Hepatocyte (in vitro differentiated cells): Measurements from ENCODE around the gene CRTC2. TPM values are rescaled to one million over a fixed set of nuclear protein-coding genes. Genes with fewer than 3 reads are reported as not detected.

Experiments
- DNase-seq: peaks from one replicate; pipeline ENCODE4 v3.0.0-alpha.2; 2016; ENCODE audit warnings: low spot score
- H2AFZ ChIP-seq: fragments of 200-600 bp; sonication (generic); 2 replicates; pipeline ENCODE4 v1.6.0; 2016; ENCODE audit warnings: antibody characterized with exemption, mild to moderate bottlenecking
- H3K27ac ChIP-seq: fragments of 200-600 bp; sonication (generic); 2 replicates; pipeline ENCODE4 v1.5.1; 2016; ENCODE audit warnings: mild to moderate bottlenecking
- H3K27me3 ChIP-seq: fragments of 200-600 bp; sonication (generic); 2 replicates; pipeline ENCODE4 v1.6.1; 2016
- H3K36me3 ChIP-seq: fragments of 200-600 bp; sonication (generic); replicated peaks from 2 replicates; pipeline ENCODE4 v1.5.1; 2016; ENCODE audit warnings: low read depth; ENCODE audit not compliant: insufficient read depth
- H3K4me1 ChIP-seq: fragments of 200-600 bp; sonication (generic); 2 replicates; pipeline ENCODE4 v1.5.1; 2016; ENCODE audit warnings: mild to moderate bottlenecking, moderate library complexity; ENCODE audit not compliant: insufficient read depth
- H3K4me2 ChIP-seq: fragments of 200-600 bp; sonication (generic); 2 replicates; pipeline ENCODE4 v1.6.0; 2016
- H3K4me3 ChIP-seq: fragments of 200-600 bp; sonication (generic); 2 replicates; pipeline ENCODE4 v1.5.1; 2016; ENCODE audit warnings: mild to moderate bottlenecking
- H3K79me2 ChIP-seq: fragments of 200-600 bp; sonication (generic); 2 replicates; pipeline ENCODE4 v1.6.0; 2017; ENCODE audit warnings: mild to moderate bottlenecking
- H3K9me2 ChIP-seq: fragments of 200-600 bp; sonication (generic); replicated peaks from 2 replicates; pipeline ENCODE4 v1.6.0; 2017; ENCODE audit warnings: mild to moderate bottlenecking; ENCODE audit not compliant: insufficient read depth
- H3K9me3 ChIP-seq: fragments of 200-600 bp; sonication (generic); 2 replicates; pipeline ENCODE4 v1.5.1; 2016; ENCODE audit warnings: low read depth, mild to moderate bottlenecking
- H4K20me1 ChIP-seq: fragments of 200-600 bp; sonication (generic); 2 replicates; pipeline ENCODE4 v1.6.0; 2016; ENCODE audit warnings: mild to moderate bottlenecking; ENCODE audit not compliant: insufficient read depth, poor library complexity, severe bottlenecking
- EZH2 ChIP-seq: fragments of 200-600 bp; sonication (generic); IDR thresholded peaks from 2 replicates; pipeline ENCODE4 v1.6.1; 2016; ENCODE audit warnings: antibody characterized with exemption, mild to moderate bottlenecking, borderline replicate concordance
- EZH2phosphoT487 ChIP-seq: fragments of 200-600 bp; sonication (generic); IDR thresholded peaks from one replicate; pipeline ENCODE4 v1.6.1; 2018; ENCODE audit warnings: antibody characterized with exemption, mild to moderate bottlenecking, low read depth, moderate library complexity; ENCODE audit not compliant: unreplicated experiment, severe bottlenecking
- WGBS: methylation state at CpG from one replicate; pipeline ENCODE4 v1.1.6; 2016; ENCODE audit warnings: low lambda C conversion rate; ENCODE audit errors: missing lambda C conversion rate; 5-methylcytosine and 5-hydroxymethylcytosine counted together
- polyA plus RNA-seq: library from polyadenylated mRNA; unstranded; fragments of >200 nt; fragmentation: Nextera tagmentation; extraction: Ambion mirVana; gene quantifications from 2 replicates; pipeline ENCODE4 v1.2.1, GENCODE V29; 2016
- total RNA-seq: library from RNA; depleted of rRNA; stranded (reverse); fragments of >200 nt; gene quantifications from 2 replicates; pipeline ENCODE4 v1.2.3, GENCODE V29; 2014
- TF ChIP-seq, protein P1 (sequence below): fragments of 200-600 bp; sonication (generic); IDR thresholded peaks from 2 replicates; pipeline ENCODE4 v1.5.1; 2016; ENCODE audit warnings: antibody characterized with exemption, mild to moderate bottlenecking; ENCODE audit not compliant: poor library complexity

CRTC2 gene
- total and polyA plus RNA-seq, 2 experiments from 2014 or later, result 10.5 to 28.0 TPM

DNA sequence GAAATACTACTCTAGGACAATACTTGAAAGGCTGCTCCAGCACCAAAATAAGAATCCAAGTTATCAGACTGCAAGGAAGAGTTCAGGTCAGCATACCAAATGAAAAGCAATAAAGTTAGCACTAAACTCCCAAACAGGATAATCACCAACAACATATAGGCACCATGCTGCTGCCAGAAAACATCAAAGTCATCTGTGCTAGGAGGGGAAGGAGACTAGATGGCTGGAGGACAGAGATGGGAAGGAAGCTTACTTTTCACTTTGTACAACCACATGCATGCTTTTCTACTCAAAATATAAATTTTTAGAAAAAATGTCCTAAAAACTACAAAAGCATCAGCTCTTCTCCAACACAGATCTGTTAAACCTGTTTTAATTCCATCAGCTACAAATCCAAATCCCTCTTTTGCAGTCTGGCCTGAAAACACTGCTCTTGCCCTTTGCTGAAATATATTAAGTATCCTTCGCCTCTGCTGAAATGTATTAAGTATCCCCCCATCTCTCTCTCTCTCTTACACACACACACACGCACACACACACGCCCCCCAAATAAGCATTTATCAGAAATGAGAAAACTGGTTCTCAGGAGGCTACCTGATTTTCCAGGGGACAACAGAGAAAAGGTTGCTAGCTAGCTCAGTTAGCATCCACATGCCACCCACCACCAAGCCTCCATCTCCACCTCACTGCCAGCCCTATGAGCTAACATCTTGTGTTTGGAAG lies 37.2 kb downstream of the CRTC2 start:
- peaks cover 60% of the 10 kb centered on the region for H3K79me2 ChIP-seq
- no peaks in the 10 kb centered on the region for H3K36me3 ChIP-seq
- no peak for DNase-seq
- WGBS, result 34% methylated on average over 3 of the region's 3 CpGs
- no peaks in the 10 kb centered on the region for H3K9me2 ChIP-seq
- H3K27me3 ChIP-seq, result no peaks in the 10 kb centered on the region
- peak overlapping the region; percentile 51 for H3K4me3 ChIP-seq
- TF ChIP-seq EZH2phosphoT487 (no peak), EZH2 (no peak)
- TF ChIP-seq, protein P1, sequence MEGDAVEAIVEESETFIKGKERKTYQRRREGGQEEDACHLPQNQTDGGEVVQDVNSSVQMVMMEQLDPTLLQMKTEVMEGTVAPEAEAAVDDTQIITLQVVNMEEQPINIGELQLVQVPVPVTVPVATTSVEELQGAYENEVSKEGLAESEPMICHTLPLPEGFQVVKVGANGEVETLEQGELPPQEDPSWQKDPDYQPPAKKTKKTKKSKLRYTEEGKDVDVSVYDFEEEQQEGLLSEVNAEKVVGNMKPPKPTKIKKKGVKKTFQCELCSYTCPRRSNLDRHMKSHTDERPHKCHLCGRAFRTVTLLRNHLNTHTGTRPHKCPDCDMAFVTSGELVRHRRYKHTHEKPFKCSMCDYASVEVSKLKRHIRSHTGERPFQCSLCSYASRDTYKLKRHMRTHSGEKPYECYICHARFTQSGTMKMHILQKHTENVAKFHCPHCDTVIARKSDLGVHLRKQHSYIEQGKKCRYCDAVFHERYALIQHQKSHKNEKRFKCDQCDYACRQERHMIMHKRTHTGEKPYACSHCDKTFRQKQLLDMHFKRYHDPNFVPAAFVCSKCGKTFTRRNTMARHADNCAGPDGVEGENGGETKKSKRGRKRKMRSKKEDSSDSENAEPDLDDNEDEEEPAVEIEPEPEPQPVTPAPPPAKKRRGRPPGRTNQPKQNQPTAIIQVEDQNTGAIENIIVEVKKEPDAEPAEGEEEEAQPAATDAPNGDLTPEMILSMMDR, result no peak
- H3K4me2 ChIP-seq, result peak overlapping the region; percentile 89
- peaks cover 59% of the 10 kb centered on the region for H4K20me1 ChIP-seq
- no peak overlapping the region for H2AFZ ChIP-seq
- H3K4me1 ChIP-seq, result peaks cover 24% of the 10 kb centered on the region
- no peaks in the 10 kb centered on the region for H3K9me3 ChIP-seq
- peak overlapping the region; percentile 94 for H3K27ac ChIP-seq

DNA sequence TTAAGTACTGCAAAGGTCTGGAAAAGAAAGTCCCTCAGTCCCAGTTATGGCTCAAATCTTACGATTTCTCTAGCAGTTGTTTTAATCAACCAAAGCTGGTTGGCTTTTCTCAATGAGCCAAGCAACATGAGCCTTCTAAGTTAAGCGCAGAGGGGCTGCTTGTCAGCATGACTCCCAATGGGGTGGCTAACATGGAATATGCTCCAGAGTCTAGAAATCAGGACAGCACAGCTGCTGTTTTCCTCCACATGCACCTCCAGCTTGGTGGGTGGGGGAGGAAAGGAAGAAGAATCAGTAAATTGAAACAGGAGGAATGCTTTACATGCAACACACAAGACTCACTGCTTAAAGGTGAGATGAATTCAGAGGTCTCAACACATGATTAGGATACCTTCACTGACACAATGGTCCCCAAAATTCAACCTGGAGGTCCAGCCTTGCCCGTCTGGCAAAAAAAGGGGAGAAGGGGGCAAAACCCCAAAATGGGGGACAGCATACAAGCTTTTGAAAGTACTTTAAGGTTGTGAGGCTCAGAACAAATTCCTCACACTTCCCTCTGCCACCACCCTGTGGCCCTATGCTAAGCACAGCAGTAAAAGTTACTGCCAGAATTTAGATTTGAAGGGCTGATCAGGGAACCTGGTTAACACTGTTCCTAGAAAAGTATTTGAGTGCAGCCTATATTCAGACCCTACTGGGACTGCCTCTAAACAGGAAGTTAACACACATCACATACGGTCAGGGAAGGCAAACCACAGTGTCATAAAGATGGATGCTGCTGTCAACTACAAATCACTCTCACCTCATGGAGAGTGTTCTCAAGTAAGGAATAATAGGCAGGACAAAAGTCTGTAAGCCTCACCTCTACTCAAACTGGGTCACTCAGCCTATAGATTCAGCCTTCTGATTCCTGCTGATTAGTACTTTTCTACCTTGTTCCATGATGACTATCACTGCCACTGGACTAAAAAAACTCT lies 38.2 kb downstream of the CRTC2 start:
- no peaks in the 10 kb centered on the region for H3K9me3 ChIP-seq
- H3K4me2 ChIP-seq, result peak overlapping the region; percentile 89
- DNase-seq, result no peak
- H2AFZ ChIP-seq, result no peak overlapping the region
- H3K27me3 ChIP-seq, result no peaks in the 10 kb centered on the region
- TF ChIP-seq, protein P1, result peak; percentile 28
- TF ChIP-seq EZH2 (no peak), EZH2phosphoT487 (no peak)
- WGBS, result 57% methylated on average over 4 of the region's 4 CpGs
- peak overlapping the region; percentile 51 for H3K4me3 ChIP-seq
- no peaks in the 10 kb centered on the region for H3K36me3 ChIP-seq
- peaks cover 24% of the 10 kb centered on the region for H3K4me1 ChIP-seq
- H3K79me2 ChIP-seq, result peaks cover 71% of the 10 kb centered on the region
- no peak overlapping the region for H3K27ac ChIP-seq
- H3K9me2 ChIP-seq, result no peaks in the 10 kb centered on the region
- H4K20me1 ChIP-seq, result peaks cover 68% of the 10 kb centered on the region

DNA sequence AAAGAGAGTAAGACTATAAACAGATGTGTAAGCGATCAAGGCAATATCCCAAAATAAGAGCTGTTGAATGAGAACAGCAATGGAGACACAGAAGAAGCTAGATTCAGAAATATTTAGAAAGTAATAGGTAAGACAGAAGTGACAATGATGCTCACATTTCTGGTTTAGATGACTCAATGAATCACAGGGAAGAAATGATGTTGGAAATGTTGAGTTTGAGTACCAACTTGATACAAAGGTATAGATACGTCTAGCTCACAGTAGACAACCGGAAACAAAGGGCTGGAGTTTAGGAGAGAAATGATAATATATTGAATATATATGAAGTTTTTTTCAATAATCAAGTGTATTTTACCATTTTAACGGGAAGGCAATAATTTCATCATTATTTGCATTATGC lies 42.1 kb downstream of the CRTC2 start:
- Histone ChIP-seq H3K4me1 (peaks cover 18% of the 10 kb centered on the region), H3K27ac (no peak overlapping the region), H3K4me3 (no peak overlapping the region), H3K27me3 (no peaks in the 10 kb centered on the region), H3K36me3 (no peaks in the 10 kb centered on the region), H3K9me2 (no peaks in the 10 kb centered on the region), H4K20me1 (peaks cover 97% of the 10 kb centered on the region), H3K79me2 (peaks cover 100% of the 10 kb centered on the region), H3K9me3 (no peaks in the 10 kb centered on the region), H3K4me2 (no peak overlapping the region), H2AFZ (no peak overlapping the region)
- TF ChIP-seq, protein P1, result no peak
- TF ChIP-seq EZH2phosphoT487, result no peak
- no peak for TF ChIP-seq EZH2
- DNase-seq, result no peak
- 95% methylated on average over 4 of the region's 4 CpGs for WGBS
